ENCODE data around the gene DMRT2.

DMRT2 gene

DNA sequence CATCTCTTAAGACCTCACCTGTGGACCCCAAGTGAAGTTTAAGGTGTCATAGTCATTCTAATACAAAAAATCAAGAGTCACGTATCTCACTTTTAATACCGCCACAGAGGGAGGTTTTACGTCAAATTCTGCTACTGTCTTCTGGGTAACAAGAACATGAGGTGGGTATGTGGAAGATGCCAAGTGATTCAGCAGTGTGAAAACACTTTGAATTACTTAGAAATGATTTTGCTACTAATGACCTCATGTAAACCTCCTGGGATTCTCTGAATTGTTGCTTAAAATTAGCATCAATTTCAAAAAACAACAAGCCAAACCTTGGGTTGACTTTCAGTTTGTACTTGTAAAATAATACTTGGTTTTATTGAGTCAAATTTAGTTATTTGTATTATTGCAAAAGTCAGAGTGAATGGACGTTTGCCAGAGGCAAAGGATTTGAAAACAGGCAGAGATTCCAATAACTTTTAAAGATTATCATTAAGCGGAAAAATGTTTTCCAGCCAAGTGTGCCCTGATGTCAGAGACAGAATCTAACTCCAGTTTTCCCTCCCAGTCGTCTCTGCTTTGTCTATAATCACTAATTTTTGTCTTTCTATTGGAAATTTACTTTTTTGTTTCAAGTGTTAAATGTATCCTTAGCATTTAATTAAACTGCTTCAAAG, 8.8 kb downstream of the DMRT2 start:
- TF ChIP-seq ZFX (IDR thresholded peaks at IDR 0.05; ENCODE audit: borderline replicate concordance): no peak
- TF ChIP-seq, protein P1, sequence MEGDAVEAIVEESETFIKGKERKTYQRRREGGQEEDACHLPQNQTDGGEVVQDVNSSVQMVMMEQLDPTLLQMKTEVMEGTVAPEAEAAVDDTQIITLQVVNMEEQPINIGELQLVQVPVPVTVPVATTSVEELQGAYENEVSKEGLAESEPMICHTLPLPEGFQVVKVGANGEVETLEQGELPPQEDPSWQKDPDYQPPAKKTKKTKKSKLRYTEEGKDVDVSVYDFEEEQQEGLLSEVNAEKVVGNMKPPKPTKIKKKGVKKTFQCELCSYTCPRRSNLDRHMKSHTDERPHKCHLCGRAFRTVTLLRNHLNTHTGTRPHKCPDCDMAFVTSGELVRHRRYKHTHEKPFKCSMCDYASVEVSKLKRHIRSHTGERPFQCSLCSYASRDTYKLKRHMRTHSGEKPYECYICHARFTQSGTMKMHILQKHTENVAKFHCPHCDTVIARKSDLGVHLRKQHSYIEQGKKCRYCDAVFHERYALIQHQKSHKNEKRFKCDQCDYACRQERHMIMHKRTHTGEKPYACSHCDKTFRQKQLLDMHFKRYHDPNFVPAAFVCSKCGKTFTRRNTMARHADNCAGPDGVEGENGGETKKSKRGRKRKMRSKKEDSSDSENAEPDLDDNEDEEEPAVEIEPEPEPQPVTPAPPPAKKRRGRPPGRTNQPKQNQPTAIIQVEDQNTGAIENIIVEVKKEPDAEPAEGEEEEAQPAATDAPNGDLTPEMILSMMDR (IDR thresholded peaks at IDR 0.05): no peak
- H3K27ac ChIP-seq: no peak overlapping the region

DNA sequence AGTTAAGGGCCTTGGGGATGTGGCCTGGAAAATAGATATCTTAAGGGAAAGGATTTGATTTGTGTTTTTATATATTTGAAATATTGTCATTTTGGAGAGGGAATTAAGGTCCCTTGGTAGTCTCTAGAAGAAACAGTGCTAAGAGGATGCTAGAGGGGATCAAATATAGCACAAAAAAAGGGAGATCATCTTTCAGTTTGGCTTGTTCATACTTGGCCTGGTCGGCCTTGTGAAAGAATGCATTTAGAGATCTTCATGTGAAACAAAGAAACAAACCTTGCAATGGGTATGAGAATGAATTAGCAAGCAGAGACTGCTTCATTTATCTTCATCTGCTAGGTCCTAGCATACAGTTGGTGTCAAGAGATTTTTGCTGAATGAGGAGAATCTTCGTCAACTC, 15.0 kb downstream of the DMRT2 start:
- no peak for TF ChIP-seq ZFX (IDR thresholded peaks at IDR 0.05; ENCODE audit: borderline replicate concordance)
- TF ChIP-seq, protein P1 (IDR thresholded peaks at IDR 0.05): no peak
- H3K27ac ChIP-seq: no peak overlapping the region

DNA sequence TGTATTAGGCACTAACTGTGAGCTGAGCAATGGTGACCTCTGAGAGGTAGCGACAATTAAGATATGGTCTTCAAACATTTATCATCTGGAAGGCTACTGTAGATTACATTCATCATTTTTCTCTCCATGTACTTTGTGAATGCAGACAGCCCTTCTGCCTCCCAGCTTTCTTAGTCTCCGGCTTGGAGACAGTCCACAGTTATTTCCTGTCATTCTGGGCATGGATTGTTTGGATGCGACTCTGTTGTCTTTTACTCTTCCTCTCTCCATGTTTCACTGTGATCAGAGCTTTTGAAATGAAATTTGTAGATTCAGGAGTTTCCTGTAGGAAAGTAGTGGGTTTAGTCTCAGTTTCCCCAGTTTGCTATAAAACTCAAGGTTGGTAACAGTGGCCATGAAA, 20.5 kb downstream of the DMRT2 start:
- TF ChIP-seq ZFX (IDR thresholded peaks at IDR 0.05; ENCODE audit: borderline replicate concordance): no peak
- TF ChIP-seq, protein P1 (IDR thresholded peaks at IDR 0.05): no peak
- no peak overlapping the region for H3K27ac ChIP-seq

DNA sequence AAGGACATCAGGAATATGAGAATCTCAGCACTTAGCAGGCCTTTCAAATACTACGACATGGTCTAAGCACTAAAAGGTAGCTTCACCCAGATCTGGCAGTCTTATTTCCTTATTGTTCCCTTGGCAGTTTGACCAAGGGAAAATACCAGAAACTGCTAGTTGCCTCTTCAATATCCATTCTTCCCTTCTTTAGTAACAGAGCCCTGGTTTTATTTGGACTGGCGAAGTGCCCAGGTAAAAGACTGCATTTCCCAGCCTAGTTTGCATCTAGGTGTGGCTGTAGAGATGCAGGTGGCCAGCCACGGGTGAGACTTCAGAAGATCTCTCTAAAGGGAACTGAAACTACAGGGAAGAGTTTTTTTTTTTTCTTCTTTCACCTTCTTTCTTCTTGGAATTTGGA, 21.6 kb downstream of the DMRT2 start:
- TF ChIP-seq, protein P1 (IDR thresholded peaks at IDR 0.05): no peak
- TF ChIP-seq ZFX (IDR thresholded peaks at IDR 0.05; ENCODE audit: borderline replicate concordance): no peak
- no peak overlapping the region for H3K27ac ChIP-seq

DNA sequence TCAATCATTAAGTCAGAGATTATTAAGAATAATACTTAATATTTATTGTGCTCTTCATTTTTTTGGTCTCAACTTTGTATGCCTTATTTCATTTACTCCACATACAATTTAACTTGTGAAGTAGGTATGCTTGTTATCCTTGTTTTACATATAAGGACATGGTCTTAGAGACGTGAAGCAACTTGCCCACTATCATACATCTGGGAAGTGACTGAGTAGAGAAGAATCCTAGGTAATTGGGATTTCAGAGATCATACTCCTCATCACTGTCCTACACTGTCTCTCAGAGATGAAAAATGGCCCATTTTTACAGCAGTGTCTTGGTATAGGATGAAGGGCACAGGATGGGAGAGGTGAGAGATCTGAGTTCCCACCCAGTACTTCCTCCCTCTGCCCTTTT, 23.3 kb downstream of the DMRT2 start:
- H3K27ac ChIP-seq: no peak overlapping the region
- TF ChIP-seq, protein P1 (IDR thresholded peaks at IDR 0.05): no peak
- no peak for TF ChIP-seq ZFX (IDR thresholded peaks at IDR 0.05; ENCODE audit: borderline replicate concordance)

DNA sequence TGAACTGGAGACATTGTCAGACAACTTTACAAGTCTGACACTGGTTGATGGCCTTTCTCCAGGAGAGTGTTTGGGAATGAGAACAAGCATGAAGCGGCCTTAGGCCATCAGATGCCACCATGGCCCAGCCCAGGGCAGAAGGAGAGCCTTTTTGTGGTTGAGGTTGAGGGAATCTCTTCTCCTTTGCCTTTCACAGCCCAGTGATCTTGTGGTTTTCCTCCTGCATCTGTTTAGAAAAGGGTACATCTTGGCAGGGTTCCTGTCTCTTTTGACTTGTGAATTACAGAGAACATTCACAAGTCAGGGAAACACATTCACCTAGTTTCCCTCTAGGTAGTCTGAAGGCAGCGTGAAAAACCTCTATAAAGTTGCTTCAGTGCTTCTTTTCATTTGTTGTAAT, 27.5 kb downstream of the DMRT2 start:
- H3K27ac ChIP-seq: no peak overlapping the region
- TF ChIP-seq, protein P1 (IDR thresholded peaks at IDR 0.05): no peak
- no peak for TF ChIP-seq ZFX (IDR thresholded peaks at IDR 0.05; ENCODE audit: borderline replicate concordance)

DNA sequence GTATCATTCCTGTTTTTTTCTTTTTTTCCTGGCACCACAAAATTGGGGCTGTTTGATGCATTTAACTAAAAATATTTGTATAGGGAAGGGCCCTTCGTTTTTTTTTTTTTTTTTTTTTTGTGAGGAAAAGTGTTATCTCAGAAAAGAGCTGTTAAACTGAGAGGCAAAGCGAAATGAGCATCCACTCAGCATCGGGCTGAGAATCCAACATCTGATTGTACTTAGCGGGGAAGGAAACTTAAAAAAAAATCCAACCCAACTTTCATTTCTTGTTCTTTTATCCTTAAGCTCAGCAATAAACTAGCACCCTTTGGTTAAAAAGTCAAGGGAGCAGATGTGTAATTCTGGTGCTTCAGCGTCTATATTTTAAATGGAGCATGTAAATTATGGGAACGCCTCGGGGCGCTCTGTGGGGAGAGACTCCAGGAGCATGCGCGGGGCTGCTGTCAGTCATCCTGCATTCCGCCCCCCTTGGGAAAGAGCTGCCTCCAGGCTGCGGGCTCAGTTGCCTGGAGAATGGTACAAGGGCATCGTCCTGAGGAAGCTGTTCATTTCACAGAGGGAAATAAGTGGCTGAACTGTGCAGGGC, 33.3 kb downstream of the DMRT2 start:
- TF ChIP-seq, protein P1 (IDR thresholded peaks at IDR 0.05): no peak
- TF ChIP-seq ZFX (IDR thresholded peaks at IDR 0.05; ENCODE audit: borderline replicate concordance): no peak
- H3K27ac ChIP-seq: no peak overlapping the region

Data from 22Rv1 (cell line).